ENCODE results near the gene RGS6.

Gene RGS6

DNA sequence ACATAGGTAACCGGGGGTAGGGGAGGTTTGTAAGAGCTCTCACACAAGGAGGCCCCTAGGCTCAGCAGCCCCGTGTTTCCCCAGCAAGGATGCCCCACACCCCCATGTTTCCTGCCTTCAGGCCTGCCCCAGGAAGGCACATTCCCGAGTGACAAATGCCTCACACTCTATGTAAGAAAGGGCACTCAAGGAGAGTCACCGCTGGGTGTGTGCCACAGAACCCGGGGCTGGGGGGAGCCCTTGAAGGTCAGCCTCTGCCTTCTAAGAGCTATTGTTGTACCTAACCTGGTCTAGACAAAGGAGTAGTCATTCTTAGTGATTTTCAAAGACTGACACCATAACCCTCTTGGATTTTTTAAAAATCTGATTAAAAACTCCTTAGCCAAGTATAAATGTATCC is 628.1 kb downstream of the RGS6 start:
- TF ChIP-seq, protein P1, sequence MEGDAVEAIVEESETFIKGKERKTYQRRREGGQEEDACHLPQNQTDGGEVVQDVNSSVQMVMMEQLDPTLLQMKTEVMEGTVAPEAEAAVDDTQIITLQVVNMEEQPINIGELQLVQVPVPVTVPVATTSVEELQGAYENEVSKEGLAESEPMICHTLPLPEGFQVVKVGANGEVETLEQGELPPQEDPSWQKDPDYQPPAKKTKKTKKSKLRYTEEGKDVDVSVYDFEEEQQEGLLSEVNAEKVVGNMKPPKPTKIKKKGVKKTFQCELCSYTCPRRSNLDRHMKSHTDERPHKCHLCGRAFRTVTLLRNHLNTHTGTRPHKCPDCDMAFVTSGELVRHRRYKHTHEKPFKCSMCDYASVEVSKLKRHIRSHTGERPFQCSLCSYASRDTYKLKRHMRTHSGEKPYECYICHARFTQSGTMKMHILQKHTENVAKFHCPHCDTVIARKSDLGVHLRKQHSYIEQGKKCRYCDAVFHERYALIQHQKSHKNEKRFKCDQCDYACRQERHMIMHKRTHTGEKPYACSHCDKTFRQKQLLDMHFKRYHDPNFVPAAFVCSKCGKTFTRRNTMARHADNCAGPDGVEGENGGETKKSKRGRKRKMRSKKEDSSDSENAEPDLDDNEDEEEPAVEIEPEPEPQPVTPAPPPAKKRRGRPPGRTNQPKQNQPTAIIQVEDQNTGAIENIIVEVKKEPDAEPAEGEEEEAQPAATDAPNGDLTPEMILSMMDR (IDR thresholded peaks at IDR 0.05; ENCODE audit: low read depth, low read length) = no peak

DNA sequence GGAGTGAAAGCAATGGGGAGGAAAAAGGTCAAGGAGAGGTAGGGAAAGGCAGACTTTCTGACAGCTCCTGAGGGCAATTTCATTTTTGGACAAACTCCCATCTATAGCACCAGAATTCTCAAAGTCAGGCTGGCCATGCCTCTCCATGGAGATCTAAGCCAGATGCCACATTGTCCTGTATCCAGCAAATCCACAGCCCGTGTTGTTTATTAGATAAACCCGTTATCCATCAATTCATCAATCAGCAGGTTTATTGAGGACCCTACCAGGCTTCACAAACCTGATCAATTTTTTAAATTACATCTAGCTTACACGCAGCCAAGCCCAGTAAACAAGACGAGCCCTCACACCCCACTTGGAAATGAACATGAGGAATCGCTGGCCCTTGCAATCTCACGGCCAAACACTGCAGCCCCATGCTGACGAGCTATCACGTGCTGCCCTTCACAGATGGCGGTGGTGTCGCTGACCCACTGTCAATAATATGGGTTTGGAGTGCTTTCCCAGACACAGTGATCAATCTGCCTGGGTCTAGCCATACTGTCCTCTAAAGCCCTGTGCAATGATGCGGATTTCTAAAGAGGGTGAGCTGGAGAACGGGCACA is 628.8 kb downstream of the RGS6 start:
- TF ChIP-seq, protein P1 (IDR thresholded peaks at IDR 0.05; ENCODE audit: low read depth, low read length) = no peak
- no peak for DNase-seq (ENCODE audit: extremely low read depth, low read depth)

More for the DNA sequence above, 628.1 kb downstream of the RGS6 start:
- no peak for DNase-seq (ENCODE audit: extremely low read depth, low read depth)

DNA sequence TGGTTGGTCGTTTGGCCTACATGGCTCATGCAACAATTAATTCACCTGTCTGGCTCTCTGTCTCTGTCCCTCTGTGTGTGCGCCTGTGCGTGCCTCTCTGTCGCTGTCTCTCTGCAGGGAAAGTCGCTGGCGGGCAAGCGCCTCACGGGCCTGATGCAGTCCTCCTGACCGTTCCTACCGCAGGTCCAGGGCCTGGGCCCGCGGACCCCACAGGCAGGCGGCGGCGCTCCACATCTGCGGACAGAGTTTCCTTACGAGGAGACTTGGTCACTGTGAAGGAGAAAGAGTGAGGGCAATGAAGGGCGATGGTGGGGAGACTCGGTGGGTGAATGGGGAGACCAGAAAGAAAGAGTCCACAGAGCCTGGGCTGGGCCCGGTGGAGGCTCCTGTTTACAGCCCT is 630.1 kb downstream of the RGS6 start:
- no peak for DNase-seq (ENCODE audit: extremely low read depth, low read depth)
- TF ChIP-seq, protein P1 (IDR thresholded peaks at IDR 0.05; ENCODE audit: low read depth, low read length) = no peak

DNA sequence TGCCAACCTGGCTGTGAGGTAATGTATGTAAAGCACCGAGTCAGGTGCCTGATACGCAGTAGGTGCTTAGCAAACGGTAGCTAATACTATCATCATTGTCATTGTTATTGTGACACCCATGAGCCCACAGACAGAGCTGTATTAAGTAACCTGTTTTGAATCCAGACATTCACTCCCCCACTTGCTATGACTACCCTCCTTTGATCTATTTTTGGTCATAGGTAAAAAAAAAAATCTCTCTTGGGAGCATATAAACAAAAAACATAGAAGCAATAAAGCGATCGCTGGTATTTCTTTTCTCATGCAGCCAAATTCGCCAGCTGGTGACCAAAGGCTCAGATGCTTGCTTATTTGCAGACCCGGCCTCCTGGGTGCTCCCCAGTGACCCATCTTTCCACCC is 631.4 kb downstream of the RGS6 start:
- TF ChIP-seq, protein P1 (IDR thresholded peaks at IDR 0.05; ENCODE audit: low read depth, low read length) = no peak
- no peak for DNase-seq (ENCODE audit: extremely low read depth, low read depth)

DNA sequence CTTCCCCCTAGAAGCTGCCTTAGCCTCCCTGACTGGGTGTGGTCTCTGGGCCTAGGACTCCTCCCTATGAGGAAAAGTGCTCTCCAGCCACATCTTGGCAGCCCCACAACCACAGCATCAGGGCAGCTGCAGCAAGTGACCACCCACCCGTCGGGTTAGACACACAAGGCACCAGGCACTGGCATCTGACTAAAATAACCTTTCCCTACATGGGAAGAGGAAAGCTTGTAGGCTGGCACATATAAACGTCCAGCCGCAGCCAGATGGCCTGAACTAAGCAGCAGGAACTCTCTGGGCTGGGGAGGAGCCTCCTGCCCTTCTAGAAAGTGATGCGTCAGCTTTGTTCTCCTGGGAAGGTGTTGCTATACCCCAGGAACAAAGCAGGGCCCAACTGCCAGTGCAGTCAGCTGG is 632.9 kb downstream of the RGS6 start:
- TF ChIP-seq, protein P1 (IDR thresholded peaks at IDR 0.05; ENCODE audit: low read depth, low read length) = no peak
- no peak for DNase-seq (ENCODE audit: extremely low read depth, low read depth)

DNA sequence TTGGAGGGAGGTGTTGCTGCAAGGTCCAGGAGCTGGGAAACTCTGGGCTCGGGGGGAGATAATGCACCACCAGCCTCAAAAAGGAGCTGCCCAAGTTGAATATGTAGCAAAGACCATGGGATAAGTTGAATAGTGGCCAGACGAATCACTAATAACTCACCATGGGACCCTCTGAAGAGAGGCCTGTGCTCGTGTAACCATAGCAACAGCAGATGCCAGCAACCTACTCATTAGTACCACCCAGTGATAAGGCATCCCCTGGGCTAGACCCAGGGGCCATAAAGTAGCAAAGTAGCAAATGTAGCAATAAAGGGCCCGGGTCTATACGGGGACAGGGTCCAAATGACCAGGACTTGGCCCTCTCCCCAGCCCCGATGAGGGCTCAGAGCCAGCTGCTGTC is 633.7 kb downstream of the RGS6 start:
- DNase-seq (ENCODE audit: extremely low read depth, low read depth) = no peak
- TF ChIP-seq, protein P1 (IDR thresholded peaks at IDR 0.05; ENCODE audit: low read depth, low read length) = no peak

DNA sequence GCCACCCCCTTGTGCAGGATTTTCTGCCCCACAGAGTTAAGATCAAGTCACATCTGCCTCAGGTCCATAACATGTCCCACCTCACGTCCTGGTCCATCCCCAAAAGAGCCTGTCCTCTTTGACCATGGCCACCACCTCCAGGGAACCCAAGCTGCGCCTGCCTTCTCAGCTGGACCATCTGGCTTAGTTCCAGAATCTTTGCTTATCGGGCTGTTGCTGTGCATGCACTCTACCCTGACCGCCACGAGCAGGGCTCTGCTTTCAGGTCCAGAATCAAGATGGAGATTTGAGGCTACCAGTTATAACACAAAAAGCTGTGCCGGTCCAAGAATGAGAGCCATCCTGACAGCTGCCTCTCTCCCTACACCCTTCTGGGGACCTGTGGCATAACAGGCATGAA is 635.0 kb downstream of the RGS6 start:
- TF ChIP-seq, protein P1 (IDR thresholded peaks at IDR 0.05; ENCODE audit: low read depth, low read length) = no peak
- DNase-seq (ENCODE audit: extremely low read depth, low read depth) = no peak
